Epidermal melanocyte (primary cell): Measurements from ENCODE around the gene PEAK3.

Experiments used
- DNase-seq: peaks from one replicate; pipeline ENCODE4 v3.0.0; 2011; ENCODE audit warnings: low spot score; ENCODE audit not compliant: insufficient read length

Gene PEAK3

GRCh38 chr19:2271234-2272103, 10.5 kb downstream of the PEAK3 start:
- no peak for DNase-seq

DNA sequence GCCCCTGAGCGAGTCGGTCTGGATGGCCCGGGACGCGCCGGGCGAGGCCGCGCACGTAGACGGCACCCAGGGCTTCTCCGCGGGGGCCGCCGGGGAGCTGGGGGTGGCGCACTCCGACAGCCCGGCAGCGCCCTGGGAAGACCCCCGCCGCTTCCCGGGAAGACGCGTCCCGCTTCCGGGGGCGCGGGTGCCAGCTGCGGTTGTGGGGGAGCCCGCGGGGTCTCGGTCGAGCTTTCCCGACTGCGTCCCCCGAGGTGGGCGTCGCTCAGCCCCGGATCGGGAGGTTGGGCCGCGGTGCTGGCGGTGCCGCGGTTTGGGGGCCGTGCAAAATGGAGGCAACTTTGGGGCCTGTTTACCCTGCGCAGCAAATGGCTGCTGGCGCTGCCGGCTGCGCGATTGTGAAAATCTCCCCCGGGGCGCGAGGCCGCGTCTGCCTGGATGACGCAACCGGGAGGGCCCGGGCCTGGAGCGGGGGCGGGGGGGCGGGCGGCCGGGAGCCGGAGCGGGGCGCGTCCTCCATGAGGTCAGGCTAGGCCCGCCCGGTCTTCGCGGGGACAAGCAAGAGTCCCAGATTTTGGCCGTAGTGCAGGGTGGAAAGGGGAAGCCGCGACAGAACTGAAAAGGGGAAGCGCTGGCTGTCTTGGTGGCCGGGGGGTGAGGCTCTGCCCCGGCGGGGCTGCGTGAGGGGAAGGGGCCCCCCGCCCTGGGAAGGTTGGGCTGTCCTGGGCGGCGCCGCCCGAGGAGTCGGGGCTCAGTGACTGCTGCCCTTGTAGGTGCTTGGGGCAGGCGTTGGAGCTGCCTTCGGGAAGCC, 11.3 kb downstream of the PEAK3 start:
- DNase-seq = peak; percentile 94

GRCh38 chr19:2270157-2270422, 11.9 kb downstream of the PEAK3 start:
- DNase-seq = no peak

DNA sequence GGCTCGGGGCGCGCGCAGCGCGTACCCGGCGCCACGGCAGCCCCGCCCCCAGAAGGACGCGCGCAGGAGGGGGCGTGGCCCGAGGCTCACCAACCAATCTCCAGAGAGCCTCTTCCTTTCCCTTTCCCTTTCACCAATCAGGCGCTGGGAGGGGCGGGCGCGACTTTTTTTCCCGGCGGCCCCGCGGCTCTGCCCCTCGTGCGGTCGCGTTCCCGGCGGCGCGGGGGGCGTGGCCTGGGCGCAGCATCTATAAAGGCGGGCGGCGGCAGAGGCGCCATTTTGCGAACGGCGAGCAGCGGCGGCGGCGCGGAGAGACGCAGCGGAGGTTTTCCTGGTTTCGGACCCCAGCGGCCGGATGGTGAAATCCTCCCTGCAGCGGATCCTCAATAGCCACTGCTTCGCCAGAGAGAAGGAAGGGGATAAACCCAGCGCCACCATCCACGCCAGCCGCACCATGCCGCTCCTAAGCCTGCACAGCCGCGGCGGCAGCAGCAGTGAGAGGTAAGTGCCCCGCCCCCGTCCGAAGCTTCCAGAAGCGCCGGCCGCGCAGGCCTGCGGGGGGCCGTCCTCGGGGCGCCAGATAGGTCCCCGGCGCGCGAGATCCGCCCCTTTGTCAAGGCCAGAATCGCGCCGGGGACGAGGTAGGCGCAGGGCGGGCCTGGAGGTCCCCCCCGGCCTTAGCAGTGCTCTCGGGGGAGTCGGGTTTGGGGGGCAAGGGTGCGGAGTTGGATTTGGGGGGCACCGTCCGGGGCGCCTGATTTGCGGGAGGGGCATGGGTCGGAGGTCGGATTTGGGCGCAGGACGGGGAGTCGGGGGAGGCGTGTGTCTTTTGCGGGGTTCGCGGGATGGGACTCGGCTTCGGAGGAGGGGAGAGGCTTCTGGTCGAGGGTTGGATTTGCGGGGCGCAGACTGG, 12.5 kb downstream of the PEAK3 start:
- DNase-seq = peak; percentile 100

- no peak for DNase-seq
Measured at GRCh38 chr19:2268861-2269243, 13.1 kb downstream of the PEAK3 start.

DNA sequence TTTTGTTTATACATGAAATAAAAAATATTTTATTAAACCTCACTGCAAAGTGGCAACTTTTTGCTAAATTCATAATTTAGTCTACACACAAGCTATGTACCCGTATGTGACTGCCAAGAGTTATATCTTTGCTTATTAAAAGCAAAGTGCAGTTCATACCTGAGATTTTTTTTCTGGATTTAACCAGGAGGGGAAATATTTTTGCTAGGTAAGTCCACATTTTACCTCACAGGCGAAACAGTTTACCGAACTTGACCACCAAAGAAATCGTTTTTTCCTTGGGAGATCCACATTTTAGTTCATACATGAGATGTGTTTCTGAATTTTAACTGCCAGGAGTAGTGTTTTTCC, 13.5 kb downstream of the PEAK3 start:
- no peak for DNase-seq

DNA sequence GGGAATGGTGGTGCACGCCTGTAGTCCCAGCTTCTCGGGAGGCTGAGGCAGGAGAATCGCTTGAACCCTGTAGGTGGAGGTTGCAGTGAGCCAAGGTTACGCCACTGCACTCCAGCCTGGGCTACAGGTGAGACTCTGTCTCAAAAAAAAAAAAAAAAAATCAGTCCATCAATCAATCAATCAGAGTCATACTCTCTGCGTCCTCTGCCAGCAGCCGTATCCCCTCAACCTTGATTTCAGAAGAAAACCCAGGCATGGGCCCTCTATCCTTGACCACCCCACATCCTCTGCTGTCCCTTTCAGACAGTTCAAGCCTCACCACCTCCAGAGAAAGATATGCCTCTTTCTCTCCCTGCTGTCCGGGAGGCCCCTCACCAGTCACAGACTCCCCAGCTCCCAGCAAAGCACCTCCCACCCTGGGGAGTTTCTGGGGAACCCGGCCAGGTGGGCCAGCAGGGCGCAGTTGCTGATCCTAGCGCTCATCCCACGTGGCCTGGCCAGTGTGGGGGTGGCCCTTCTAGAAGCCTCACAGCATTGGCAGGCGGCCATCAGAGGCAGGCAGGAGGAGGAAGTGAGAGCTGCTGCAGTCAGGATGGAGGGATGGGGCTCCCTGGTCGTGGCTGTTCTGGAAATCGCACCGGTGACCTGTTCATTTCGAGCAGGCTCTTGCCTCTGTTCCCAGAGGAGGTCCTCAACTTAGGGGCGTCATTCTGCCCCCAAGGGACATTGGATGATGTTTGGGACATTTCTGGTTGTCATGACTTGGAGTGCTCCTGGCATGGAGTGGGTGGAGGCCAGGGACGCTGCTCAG, 15.6 kb downstream of the PEAK3 start:
- DNase-seq = no peak

- no peak for DNase-seq
Measured at GRCh38 chr19:2261438-2262172, 20.4 kb downstream of the PEAK3 start.

- no peak for DNase-seq
Measured at GRCh38 chr19:2260341-2260805, 21.6 kb downstream of the PEAK3 start.

DNA sequence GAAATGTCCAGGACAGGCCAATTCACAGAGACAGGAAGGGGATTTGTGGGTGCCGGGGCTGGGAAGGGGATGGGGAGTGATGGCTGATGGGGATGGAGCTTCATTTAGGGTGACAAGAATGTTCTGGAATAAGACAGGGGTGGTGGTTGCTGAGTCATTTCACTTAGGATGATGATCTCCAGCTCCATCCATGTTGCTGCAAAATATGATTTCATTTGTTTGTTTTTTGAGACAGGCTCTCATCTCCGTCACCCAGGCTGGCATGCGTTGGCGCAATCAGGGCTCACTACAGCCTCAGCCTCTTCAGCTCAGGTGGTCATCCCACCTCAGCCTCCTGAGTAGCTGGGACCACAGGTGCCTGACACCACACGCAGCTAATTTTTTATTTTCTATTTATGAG, 22.6 kb downstream of the PEAK3 start:
- no peak for DNase-seq

- DNase-seq = no peak
Measured at GRCh38 chr19:2255982-2256685, 25.8 kb downstream of the PEAK3 start, which contains the start of gene JSRP1. Gene JSRP1 (minus strand): TSS chr19:2256417. CDS start chr19:2255314, 1,103 bp downstream.

- DNase-seq = no peak
Measured at GRCh38 chr19:2255112-2255845, 26.7 kb downstream of the PEAK3 start.

DNA sequence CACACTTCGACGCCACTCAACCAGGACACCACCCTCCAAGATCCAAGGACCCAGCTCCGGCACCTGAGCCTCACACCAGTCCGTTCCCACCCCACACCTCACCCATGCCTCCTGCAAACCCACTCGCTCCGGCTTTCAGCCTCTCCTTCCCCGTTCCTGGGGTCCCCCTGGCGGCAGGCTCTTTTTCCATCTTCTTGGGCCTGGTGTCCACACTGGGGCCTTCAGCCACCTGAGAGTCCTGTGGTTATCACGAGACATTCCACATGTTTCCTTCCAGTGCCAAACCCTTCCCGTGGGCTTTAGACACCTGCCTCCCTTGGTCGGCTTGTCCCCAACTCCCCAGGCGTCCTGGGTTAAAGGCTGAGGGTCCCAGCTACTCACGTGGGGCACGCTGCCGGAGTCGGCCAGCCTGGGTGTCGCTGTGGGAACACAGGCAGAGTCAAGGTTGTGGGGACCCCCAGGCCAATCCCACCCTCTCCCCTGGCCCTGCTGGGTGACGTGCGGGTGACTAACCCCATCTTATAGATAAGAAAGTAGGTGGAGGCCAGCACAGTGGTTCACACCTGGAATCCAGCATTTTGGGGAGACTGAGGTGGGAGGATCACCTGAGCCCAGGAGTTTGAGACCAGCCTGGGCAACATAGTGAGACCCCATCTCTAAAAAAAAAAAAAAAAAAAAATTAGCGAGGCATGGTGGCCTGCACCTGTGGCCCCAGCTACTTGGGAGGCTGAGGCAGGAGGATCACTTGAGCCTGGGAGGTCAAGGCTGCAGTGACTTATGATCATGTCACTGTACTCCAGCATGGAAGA, 27.7 kb downstream of the PEAK3 start:
- DNase-seq = no peak

DNA sequence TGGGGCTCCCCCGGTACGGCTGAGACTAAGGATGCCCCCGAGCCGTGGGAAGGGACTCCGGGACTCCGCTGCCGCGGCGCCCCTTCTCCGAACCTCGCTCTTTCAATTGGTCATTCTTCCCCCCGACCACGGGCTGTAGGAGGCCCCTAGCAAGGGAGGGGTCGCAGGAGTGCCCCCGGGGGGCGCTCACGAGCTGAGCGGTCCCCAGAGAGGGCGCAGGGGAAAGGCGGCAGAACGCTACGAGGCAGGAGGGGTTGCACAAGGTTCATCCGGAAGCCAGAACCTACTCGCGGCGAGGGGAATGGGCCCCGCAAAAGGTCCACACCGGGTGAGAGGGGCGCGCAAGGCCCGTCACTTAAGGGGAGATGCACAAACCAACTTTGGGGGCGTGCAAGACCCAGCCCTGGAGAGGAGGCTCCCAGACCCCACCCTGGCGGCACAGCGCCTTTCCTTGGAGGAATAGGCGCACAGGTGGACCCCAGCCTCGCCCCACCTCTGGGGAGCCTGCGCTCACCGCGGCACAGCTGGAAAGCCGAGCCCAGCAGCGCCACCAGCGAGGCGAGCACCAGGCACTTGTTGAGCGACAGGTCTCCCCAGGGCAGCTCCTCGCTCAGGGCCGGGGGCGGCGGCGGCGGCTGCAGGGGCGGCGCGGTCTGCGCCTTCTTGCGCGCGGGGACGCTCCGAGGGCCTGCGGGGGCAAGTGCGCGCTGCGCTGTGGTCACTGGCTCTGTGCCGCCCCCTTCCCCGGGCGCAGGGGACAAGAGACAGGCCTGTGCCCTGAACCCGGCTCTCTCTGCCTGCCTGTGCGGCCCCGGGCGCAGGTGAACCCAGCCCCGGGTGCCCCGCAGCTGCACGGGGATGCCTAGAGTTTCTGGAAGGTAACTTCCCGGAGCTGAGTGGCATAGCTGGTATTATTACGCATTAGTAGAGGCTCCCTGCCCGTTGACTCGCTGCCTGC, 28.6 kb downstream of the PEAK3 start:
- DNase-seq = no peak

DNA sequence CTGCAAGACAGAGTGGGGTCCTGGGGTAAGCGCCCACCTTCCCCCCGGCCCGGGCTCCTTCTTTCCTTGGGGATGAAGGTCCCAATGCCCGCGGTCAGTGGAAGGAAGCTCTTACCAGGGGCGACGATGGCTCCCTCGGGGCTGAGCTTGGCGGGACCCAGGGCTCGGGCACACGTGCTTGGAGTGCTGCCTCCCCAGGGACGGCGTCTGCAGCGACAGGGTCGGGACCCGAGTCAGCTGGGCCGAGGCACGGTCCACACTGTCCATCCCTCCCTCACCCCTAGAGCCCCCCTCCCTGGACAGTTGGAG, 29.2 kb downstream of the PEAK3 start:
- DNase-seq = no peak

DNA sequence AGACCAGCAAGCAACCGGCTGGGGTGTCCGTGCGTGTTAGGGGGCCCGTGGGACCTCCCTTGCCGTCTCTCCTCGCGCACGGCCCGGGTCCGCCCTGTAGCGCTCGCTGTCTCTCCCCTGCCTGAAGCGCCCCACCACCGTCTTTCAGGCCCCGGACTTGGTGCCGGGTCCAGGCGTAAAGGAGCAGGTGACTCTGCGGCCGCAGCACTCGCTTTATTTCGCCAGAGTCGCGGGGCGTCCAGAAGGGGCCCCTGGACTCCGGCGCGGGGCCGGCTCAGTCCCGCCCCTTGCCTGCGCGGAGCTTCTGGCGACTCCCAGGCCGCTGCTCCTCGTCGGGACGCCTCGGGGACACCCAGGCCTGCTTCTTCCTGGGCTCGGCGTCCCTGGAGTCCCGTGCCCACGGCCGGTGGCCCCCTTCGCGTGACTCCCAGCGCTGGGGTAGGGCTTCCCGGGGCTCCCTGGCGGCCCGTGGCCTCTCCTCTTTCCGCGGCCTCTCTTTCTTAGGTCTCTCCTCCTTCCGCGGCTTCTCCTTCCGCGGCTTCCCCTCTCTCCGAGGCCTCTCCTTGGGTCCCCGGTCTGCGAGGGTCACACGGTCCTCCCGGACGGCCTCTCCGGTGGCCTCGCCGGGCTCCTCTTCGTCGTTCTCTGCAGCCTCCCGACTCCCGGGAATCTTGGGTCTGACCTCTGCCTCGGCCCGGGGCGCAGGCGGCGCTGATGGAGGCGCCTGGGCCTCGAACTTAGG, 29.7 kb downstream of the PEAK3 start:
- DNase-seq = no peak
